GM12865 (cell line): ENCODE measurements around the gene ASIC3.

ENCODE experiments used
- DNase-seq: peaks from one replicate; pipeline ENCODE4 v3.0.0; 2010; ENCODE audit warnings: low read depth
- H3K4me3 ChIP-seq: 2 replicates; pipeline ENCODE4 v1.5.1; 2011; ENCODE audit warnings: mild to moderate bottlenecking, low read depth, low read length, control low read depth
- CTCF ChIP-seq: IDR thresholded peaks from 2 replicates; pipeline ENCODE4 v1.5.1; 2011; ENCODE audit warnings: low read length, control low read depth, low read depth, inconsistent platforms; ENCODE audit not compliant: insufficient read depth; ENCODE audit errors: missing control alignments

Gene ASIC3

GRCh38 chr7:151068069-151068773 lies 19.9 kb downstream of the ASIC3 start:
- no peak for TF ChIP-seq CTCF
- no peak overlapping the region for H3K4me3 ChIP-seq
- no peak for DNase-seq

- DNase-seq: no peak
- no peak for TF ChIP-seq CTCF
- H3K4me3 ChIP-seq: no peak overlapping the region
Measured at GRCh38 chr7:151069841-151070573, 21.7 kb downstream of the ASIC3 start.

GRCh38 chr7:151070574-151070960 lies 22.2 kb downstream of the ASIC3 start:
- no peak for DNase-seq
- H3K4me3 ChIP-seq: no peak overlapping the region
- no peak for TF ChIP-seq CTCF

GRCh38 chr7:151071032-151071866 lies 22.9 kb downstream of the ASIC3 start:
- no peak for TF ChIP-seq CTCF
- no peak overlapping the region for H3K4me3 ChIP-seq
- no peak for DNase-seq

GRCh38 chr7:151073990-151074389 lies 25.7 kb downstream of the ASIC3 start:
- no peak overlapping the region for H3K4me3 ChIP-seq
- no peak for DNase-seq
- no peak for TF ChIP-seq CTCF

- no peak overlapping the region for H3K4me3 ChIP-seq
- DNase-seq: no peak
- no peak for TF ChIP-seq CTCF
Measured at GRCh38 chr7:151074817-151075661, 26.7 kb downstream of the ASIC3 start.
